CD4-positive, alpha-beta T cell (primary cell): ENCODE results near the gene TMC6. TPM values are rescaled to one million over a fixed set of nuclear protein-coding genes. Genes with fewer than 3 reads are reported as not detected.
A peak's percentile ranks its signal among the peaks of the same experiment; 100 is the strongest.

Experiments used
- ATAC-seq: fragments of 200-7000 bp; cut with Tn5 transposase; one replicate; pipeline ENCODE4 v1.10.0; 2022; ENCODE audit warnings: mild to moderate bottlenecking; ENCODE audit not compliant: poor library complexity
- CTCF ChIA-PET: fragments of 350-600 bp; sonication (Branson Sonifier 250); formaldehyde crosslinking; loops from one replicate; lab custom pipeline; 2021; ENCODE audit warnings: antibody characterized with exemption, inconsistent platforms; lab: Charles Lee
- POLR2A ChIA-PET: fragments of 350-600 bp; sonication (Branson Sonifier 250); formaldehyde crosslinking; loops from one replicate; lab custom pipeline; 2021; ENCODE audit warnings: antibody characterized with exemption, inconsistent platforms; lab: Charles Lee
- DNase-seq, 14 experiments: peaks; one replicate each; pipeline ENCODE4 v3.0.0-alpha.2; 2013 to 2020; ENCODE audit warnings: mixed read lengths in 2 of 14
- H3K27ac ChIP-seq, 2 donors: one replicate each; pipeline versions ENCODE4 v1.5.1 to v1.7.0; 2013; ENCODE audit warnings: low read length in 2 of 2, low read depth in 1 of 2, mild to moderate bottlenecking in 1 of 2
- H3K27me3 ChIP-seq, 2 experiments: 1 replicate in 1 of 2; 2 replicates in 1 of 2; pipeline versions ENCODE4 v1.6.1 to v1.7.0; 2013; ENCODE audit warnings: low read length in 2 of 2, control low read depth in 1 of 2, mild to moderate bottlenecking in 1 of 2, moderate library complexity in 1 of 2; ENCODE audit not compliant: insufficient read depth in 2 of 2, control insufficient read depth in 1 of 2
- H3K36me3 ChIP-seq: one replicate; pipeline ENCODE4 v1.6.1; 2013; ENCODE audit warnings: low read length, control low read depth; ENCODE audit not compliant: insufficient read depth
- H3K4me1 ChIP-seq: one replicate; pipeline ENCODE4 v1.6.1; 2013; ENCODE audit warnings: low read length, control low read depth; ENCODE audit not compliant: insufficient read depth
- H3K4me3 ChIP-seq: one replicate; pipeline ENCODE4 v1.5.1; 2013; ENCODE audit warnings: mild to moderate bottlenecking, low read length, moderate library complexity
- H3K9me3 ChIP-seq, 2 experiments: 1 replicate in 1 of 2; 2 replicates in 1 of 2; pipeline versions ENCODE4 v1.6.1 to v1.7.0; 2013; ENCODE audit warnings: low read length in 2 of 2, mild to moderate bottlenecking in 2 of 2, control low read depth in 1 of 2, moderate library complexity in 1 of 2; ENCODE audit not compliant: control insufficient read depth in 1 of 2, insufficient read depth in 1 of 2
- H3K27ac Mint-ChIP-seq: one replicate; pipeline ENCODE4 v1.8.0; 2020; ENCODE audit warnings: mixed read lengths
- H3K27me3 Mint-ChIP-seq: one replicate; pipeline ENCODE4 v1.8.0; 2021; ENCODE audit warnings: mixed read lengths
- H3K36me3 Mint-ChIP-seq: one replicate; pipeline ENCODE4 v1.8.0; 2021; ENCODE audit warnings: low read depth, mixed read lengths
- H3K4me1 Mint-ChIP-seq: one replicate; pipeline ENCODE4 v1.8.0; 2021; ENCODE audit warnings: low read depth, mixed read lengths
- H3K4me3 Mint-ChIP-seq: one replicate; pipeline ENCODE4 v1.8.0; 2020; ENCODE audit warnings: mild to moderate bottlenecking, mixed read lengths
- H3K9me3 Mint-ChIP-seq: one replicate; pipeline ENCODE4 v1.8.0; 2020; ENCODE audit warnings: mixed read lengths
- CTCF ChIP-seq: fragments of 200-600 bp; IDR thresholded peaks from one replicate; pipeline ENCODE4 v1.8.0; 2022; ENCODE audit warnings: antibody characterized with exemption, mild to moderate bottlenecking
- intact Hi-C, 2 experiments: fragments of 100-400 bp; cut with DNase I in 1 of 2; cut with micrococcal nuclease in 1 of 2; formaldehyde crosslinking; loops; one replicate each; pipeline versions ENCODE4 v1.15.1 to v1.9.0; 2023 to 2025; cut with DNase I, micrococcal nuclease
- total RNA-seq, 174 experiments: library from RNA in 2 of 174; stranded (reverse) in 2 of 174; gene quantifications; one replicate each; pipeline ENCODE4 v1.2.3 and lab custom pipeline; 2021 to 2026

The TMC6 gene
- total RNA-seq, 2 experiments from 2014 or later: 645 to 659 TPM

- intact Hi-C loops: loop anchor here (1.0 to 10.0 kb wide), 6 partner anchors 9 to 686 kb away; partner anchors contain the start of gene SYNGR2 (in 1 of the 2)
- POLR2A ChIA-PET: interaction anchor here (0.5 to 16.9 kb wide), 25 partner anchors 6 to 1648 kb away, joined by 3 to 766 read pairs (median 5); partner anchors contain the start of genes TMC6, TMC8 and TNRC6C
- H3K27me3 ChIP-seq: no peaks in the 10 kb centered on the region
- peaks cover 79% of the 10 kb centered on the region for H3K36me3 Mint-ChIP-seq
- peaks cover 57% of the 10 kb centered on the region for H3K36me3 ChIP-seq
- H3K27ac ChIP-seq: peak within 1 kb of the TSS; percentile 75 to 92
- DNase-seq (peak; percentile 64 to 95 (median 78)), ATAC-seq (peak; percentile 54)
- H3K27ac Mint-ChIP-seq: peak within 1 kb of the TSS; percentile 96
- no peak for TF ChIP-seq CTCF
- H3K9me3 ChIP-seq: no peaks in the 10 kb centered on the region
- H3K4me1 ChIP-seq: peaks cover 76% of the 10 kb centered on the region
- peak within 1 kb of the TSS; percentile 94 for H3K4me3 ChIP-seq
- H3K9me3 Mint-ChIP-seq: no peaks in the 10 kb centered on the region
- H3K4me1 Mint-ChIP-seq: peaks cover 64% of the 10 kb centered on the region
- H3K4me3 Mint-ChIP-seq: peak within 1 kb of the TSS; percentile 100
- CTCF ChIA-PET: interaction anchor here (1.0 to 2.5 kb wide), 3 partner anchors 9 to 46 kb away, joined by 3 to 12 read pairs (median 7); no protein-coding TSS in a partner anchor
- no peaks in the 10 kb centered on the region for H3K27me3 Mint-ChIP-seq
Measured at GRCh38 chr17:78130437-78131101, 2.0 kb upstream of the TMC6 start, which contains the start of gene TMC8. Gene TMC8, plus strand, starts transcription at chr17:78130771. Its CDS starts 818 bp downstream, at chr17:78131589.

GRCh38 chr17:78130090-78130436 is 1.5 kb upstream of the TMC6 start:
- no peaks in the 10 kb centered on the region for H3K27me3 Mint-ChIP-seq
- ATAC-seq (no peak), DNase-seq (peak in 1 of 14 experiments; percentile 56)
- ChIA-PET CTCF (interaction anchor here (1.0 to 2.5 kb wide), 3 partner anchors 9 to 46 kb away, joined by 3 to 12 read pairs (median 7); no protein-coding TSS in a partner anchor), POLR2A (interaction anchor here (0.5 to 16.9 kb wide), 24 partner anchors 5 to 1648 kb away, joined by 3 to 766 read pairs (median 6); partner anchors contain the start of genes TMC6, TMC8 and TNRC6C)
- TF ChIP-seq CTCF: no peak
- intact Hi-C loops: loop anchor here (1.0 to 10.0 kb wide), 6 partner anchors 9 to 685 kb away; partner anchors contain the start of gene SYNGR2 (in 1 of the 2)
- H3K9me3 Mint-ChIP-seq: no peaks in the 10 kb centered on the region
- H3K27ac Mint-ChIP-seq: peak overlapping the region; percentile 96
- H3K9me3 ChIP-seq: no peaks in the 10 kb centered on the region
- peak overlapping the region; percentile 100 for H3K4me3 Mint-ChIP-seq
- H3K4me1 ChIP-seq: peaks cover 76% of the 10 kb centered on the region
- H3K27ac ChIP-seq: peak overlapping the region; percentile 75 to 92
- H3K4me1 Mint-ChIP-seq: peaks cover 60% of the 10 kb centered on the region
- peaks cover 79% of the 10 kb centered on the region for H3K36me3 Mint-ChIP-seq
- peaks cover 57% of the 10 kb centered on the region for H3K36me3 ChIP-seq
- H3K27me3 ChIP-seq: no peaks in the 10 kb centered on the region
- H3K4me3 ChIP-seq: peak overlapping the region; percentile 94

DNA sequence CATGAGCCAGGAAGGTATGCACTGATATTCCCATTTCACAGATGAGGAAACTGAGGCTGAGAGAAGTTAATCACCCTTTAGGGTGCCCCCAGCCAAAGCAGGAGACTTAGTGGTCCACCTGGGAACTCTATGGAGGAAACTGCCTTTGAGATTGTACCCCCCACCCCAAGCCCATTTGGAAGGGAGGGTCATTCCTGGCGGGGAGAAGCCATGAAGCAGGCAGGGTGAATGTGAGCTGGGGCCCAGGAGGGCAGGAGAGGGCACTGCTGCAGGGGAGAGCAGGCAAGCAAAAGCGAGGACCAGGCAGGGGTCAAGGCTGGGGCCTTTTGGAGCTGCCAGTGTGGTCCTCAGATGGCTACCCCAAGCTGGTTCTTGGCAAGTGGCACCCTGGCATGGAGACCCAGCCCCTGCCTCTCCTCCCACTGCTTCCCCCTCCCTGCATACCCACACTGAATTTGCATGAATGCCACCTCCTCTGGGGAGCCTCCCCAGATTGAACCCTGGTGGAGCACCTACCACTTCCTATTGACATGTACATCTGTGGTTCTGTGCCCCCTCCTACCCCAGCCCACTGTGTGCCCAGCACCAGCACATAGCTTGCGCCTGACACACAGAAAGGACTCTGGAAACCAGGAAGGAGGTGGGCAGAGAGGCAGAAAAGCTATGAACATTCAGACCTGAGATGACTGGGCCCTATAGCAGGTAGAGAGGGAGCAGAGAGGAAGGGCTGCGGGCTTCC is 965 bp upstream of the TMC6 start:
- ChIA-PET CTCF (interaction anchor here (1.0 to 2.5 kb wide), 2 partner anchors 8 to 16 kb away, joined by 3 to 12 read pairs; no protein-coding TSS in a partner anchor), POLR2A (interaction anchor here (0.5 to 16.9 kb wide), 23 partner anchors 5 to 1402 kb away, joined by 3 to 766 read pairs (median 5); partner anchors contain the start of genes TMC6, TMC8 and TNRC6C)
- Mint-ChIP-seq H3K27ac (peak overlapping the region; percentile 96), H3K36me3 (peaks cover 76% of the 10 kb centered on the region), H3K4me1 (peaks cover 56% of the 10 kb centered on the region), H3K27me3 (no peaks in the 10 kb centered on the region), H3K9me3 (no peaks in the 10 kb centered on the region), H3K4me3 (peak overlapping the region; percentile 100)
- Histone ChIP-seq H3K4me1 (peaks cover 76% of the 10 kb centered on the region), H3K9me3 (no peaks in the 10 kb centered on the region), H3K4me3 (peak overlapping the region; percentile 94), H3K27me3 (no peaks in the 10 kb centered on the region), H3K36me3 (peaks cover 57% of the 10 kb centered on the region), H3K27ac (peak overlapping the region; percentile 75 to 92)
- intact Hi-C loops: loop anchor here (1.0 to 10.0 kb wide), 9 partner anchors 8 to 685 kb away; partner anchors contain the start of genes SOCS3 (in 1 of the 2) and SYNGR2 (in 1 of the 2)
- DNase-seq: peak in 10 of 14 experiments; percentile 45 to 85 (median 59)
- TF ChIP-seq CTCF: no peak
- ATAC-seq: peak; percentile 12
